ENCODE results near the gene MKRN2.

GRCh38 chr3:12515631-12516030 lies 41.3 kb upstream of the MKRN2 start:
- TF ChIP-seq POLR2A (IDR thresholded peaks at IDR 0.05; ENCODE audit: low read length) (no peak), HDAC2 (IDR thresholded peaks at IDR 0.05) (no peak), JUN (IDR thresholded peaks at IDR 0.05) (no peak), MAX (IDR thresholded peaks at IDR 0.05) (no peak), EP300 (IDR thresholded peaks at IDR 0.05) (no peak)
- TF ChIP-seq, protein P1, sequence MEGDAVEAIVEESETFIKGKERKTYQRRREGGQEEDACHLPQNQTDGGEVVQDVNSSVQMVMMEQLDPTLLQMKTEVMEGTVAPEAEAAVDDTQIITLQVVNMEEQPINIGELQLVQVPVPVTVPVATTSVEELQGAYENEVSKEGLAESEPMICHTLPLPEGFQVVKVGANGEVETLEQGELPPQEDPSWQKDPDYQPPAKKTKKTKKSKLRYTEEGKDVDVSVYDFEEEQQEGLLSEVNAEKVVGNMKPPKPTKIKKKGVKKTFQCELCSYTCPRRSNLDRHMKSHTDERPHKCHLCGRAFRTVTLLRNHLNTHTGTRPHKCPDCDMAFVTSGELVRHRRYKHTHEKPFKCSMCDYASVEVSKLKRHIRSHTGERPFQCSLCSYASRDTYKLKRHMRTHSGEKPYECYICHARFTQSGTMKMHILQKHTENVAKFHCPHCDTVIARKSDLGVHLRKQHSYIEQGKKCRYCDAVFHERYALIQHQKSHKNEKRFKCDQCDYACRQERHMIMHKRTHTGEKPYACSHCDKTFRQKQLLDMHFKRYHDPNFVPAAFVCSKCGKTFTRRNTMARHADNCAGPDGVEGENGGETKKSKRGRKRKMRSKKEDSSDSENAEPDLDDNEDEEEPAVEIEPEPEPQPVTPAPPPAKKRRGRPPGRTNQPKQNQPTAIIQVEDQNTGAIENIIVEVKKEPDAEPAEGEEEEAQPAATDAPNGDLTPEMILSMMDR (IDR thresholded peaks at IDR 0.05), result no peak
- TF ChIP-seq, protein P2, sequence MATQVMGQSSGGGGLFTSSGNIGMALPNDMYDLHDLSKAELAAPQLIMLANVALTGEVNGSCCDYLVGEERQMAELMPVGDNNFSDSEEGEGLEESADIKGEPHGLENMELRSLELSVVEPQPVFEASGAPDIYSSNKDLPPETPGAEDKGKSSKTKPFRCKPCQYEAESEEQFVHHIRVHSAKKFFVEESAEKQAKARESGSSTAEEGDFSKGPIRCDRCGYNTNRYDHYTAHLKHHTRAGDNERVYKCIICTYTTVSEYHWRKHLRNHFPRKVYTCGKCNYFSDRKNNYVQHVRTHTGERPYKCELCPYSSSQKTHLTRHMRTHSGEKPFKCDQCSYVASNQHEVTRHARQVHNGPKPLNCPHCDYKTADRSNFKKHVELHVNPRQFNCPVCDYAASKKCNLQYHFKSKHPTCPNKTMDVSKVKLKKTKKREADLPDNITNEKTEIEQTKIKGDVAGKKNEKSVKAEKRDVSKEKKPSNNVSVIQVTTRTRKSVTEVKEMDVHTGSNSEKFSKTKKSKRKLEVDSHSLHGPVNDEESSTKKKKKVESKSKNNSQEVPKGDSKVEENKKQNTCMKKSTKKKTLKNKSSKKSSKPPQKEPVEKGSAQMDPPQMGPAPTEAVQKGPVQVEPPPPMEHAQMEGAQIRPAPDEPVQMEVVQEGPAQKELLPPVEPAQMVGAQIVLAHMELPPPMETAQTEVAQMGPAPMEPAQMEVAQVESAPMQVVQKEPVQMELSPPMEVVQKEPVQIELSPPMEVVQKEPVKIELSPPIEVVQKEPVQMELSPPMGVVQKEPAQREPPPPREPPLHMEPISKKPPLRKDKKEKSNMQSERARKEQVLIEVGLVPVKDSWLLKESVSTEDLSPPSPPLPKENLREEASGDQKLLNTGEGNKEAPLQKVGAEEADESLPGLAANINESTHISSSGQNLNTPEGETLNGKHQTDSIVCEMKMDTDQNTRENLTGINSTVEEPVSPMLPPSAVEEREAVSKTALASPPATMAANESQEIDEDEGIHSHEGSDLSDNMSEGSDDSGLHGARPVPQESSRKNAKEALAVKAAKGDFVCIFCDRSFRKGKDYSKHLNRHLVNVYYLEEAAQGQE (IDR thresholded peaks at IDR 0.05), result no peak

Data from A549 (cell line).